Islet precursor cell (in vitro differentiated cells): Measurements from ENCODE around the gene CFAP57.
"Not testable (repeated sequence)": the region's sequence is repeated elsewhere in the genome, so short reads cannot be mapped to it uniquely, and the experiment has no call there.

Source experiments
- DNase-seq: peaks from one replicate; pipeline ENCODE4 v3.0.0-alpha.2; 2018

Gene CFAP57

DNA sequence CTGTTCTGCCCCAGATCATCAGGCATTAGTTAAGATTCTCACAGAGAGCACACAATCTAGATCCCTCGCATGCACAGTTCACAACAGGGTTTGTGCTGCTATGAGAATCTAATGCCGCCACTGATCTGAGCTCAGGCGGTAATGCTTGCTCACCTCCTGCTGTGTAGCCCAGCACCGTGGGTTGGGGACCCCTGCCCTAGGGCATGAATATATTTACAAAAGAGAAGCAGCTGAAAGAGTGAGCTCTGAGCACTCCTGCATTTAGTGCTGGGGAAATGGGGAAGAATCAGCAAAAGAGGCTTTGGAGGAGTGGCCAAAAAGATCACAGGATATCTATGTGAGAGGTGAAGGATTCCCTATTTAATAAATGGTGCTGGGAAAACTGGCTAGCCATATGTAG is 5.6 kb downstream of the CFAP57 start:
- DNase-seq, result no peak

- no peak for DNase-seq
These were observed 12.3 kb downstream of the CFAP57 start for GRCh38 chr1:43184388-43184787.

GRCh38 chr1:43184995-43185394 is 12.9 kb downstream of the CFAP57 start:
- no peak for DNase-seq

GRCh38 chr1:43188106-43188505 is 16.0 kb downstream of the CFAP57 start:
- no peak for DNase-seq

- DNase-seq, result no peak
These were observed 22.4 kb downstream of the CFAP57 start for GRCh38 chr1:43194509-43194908.

GRCh38 chr1:43197343-43198127 is 25.4 kb downstream of the CFAP57 start:
- no peak for DNase-seq

- no peak for DNase-seq
These were observed 27.1 kb downstream of the CFAP57 start for GRCh38 chr1:43199093-43199726.

- no peak for DNase-seq
These were observed 31.7 kb downstream of the CFAP57 start for GRCh38 chr1:43203859-43204258.

- no peak for DNase-seq
These were observed 32.3 kb downstream of the CFAP57 start for GRCh38 chr1:43204394-43204793.

DNA sequence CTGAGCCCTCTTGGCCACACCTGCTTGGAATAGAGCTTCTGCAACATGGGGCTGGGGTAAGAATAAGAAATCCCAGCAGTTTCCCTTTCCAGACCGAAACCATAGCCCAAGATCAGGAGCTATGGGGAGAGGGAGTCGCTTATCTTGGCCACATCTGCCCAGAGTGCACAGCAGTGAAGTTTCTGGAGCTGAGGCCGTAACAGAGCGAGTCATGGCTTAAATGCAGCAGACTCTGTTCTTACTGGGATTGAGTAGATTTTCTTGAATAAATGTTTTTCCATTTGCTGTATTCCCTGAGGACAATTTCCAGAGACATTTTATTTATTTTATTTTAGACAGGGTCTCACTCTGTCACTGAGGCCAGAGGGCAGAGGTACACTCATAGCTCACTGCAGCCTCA is 33.5 kb downstream of the CFAP57 start:
- DNase-seq, result peak; percentile 70

GRCh38 chr1:43206600-43207228 is 34.6 kb downstream of the CFAP57 start:
- peak; percentile 99 for DNase-seq

DNA sequence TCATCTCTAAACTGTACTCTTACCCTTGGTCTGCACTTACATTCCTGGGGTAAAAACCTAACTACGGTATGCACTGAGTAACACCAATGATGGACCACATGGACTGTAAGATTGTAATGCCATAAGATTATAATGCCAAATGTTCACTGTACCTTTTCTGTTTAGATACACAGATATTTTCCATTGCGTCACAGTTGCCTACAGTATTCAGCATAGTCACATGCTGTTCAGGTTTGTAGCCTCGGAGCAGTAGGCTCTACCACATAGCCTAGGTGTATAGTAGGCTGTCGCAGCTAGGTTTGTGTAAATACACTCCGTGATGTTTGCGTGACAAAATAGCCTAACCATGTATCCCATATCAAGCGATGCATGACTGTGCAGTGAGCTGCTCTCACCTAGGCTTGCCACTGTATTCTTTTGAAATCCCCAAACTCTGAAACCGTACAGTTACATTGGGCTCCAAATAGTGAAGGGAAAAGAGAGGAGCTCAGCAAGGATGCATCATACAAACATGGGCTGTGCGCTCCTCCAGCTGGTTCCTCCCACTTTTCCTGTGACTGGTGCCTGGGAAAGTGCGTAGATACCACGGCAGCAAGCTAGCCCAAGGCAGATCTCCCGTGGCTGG is 35.2 kb downstream of the CFAP57 start:
- DNase-seq, result no peak

- not testable (repeated sequence) for DNase-seq
These were observed 36.1 kb downstream of the CFAP57 start for GRCh38 chr1:43208277-43208676.

- DNase-seq, result no peak
These were observed 42.6 kb downstream of the CFAP57 start for GRCh38 chr1:43214501-43215444.

DNA sequence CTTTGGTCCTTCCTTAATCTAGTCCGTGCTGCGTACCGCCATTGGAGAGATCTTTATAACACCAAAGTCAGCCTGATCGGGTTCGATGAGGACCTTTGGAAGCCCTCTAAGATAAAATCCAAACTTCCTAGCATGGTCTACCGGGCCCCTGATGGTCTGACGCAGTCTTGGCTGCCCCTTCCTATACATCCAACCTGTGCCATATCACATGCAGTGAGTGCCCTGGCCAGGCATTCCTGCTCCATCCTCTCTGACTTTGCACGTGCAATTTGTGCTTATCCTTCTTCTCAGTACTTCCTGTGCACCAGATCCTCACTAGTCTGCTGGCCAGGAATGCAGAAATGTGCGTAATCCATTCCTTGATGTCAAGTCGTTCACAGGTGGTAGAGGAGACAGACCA is 45.6 kb downstream of the CFAP57 start:
- no peak for DNase-seq

DNA sequence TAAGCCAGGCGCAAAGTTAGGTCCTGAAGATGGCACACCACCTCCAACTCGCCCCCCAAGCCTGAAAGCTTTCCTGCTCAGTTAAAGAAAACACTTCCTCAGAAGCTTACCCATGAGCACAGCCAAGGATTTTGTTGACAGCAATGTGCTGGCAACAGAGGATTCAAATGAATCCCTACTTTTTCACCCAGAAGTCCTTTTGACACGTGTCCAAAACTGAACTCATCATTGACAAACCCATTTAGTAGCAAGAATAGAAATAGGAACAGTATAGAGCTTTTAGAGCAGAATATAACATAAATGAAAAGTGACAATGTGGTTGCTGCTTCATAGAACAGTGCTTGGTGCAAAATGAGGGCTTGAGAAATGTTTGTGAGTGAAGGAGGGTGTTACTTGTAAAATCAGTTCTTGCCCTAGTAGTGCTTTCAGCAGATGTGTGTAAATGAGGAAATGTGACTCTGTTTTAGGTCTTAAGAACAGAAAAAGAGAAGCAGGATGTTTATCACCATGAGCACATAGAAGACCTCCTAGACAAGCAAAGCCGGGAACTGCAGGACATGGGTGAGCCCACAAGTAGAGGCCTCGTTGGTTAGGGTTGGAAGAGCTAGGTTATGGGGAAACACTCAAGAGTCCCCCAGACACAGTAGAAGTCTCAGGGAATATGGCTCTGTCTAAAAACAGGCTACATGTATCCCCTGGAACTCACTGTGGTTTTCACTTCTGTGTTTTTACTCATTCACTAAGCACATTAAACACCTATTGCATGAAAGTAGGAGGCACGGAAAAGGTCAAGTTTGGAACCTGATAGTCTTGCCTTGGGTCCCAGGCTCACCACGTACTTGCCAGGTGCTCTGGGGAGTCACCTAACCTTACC is 49.0 kb downstream of the CFAP57 start:
- DNase-seq, result no peak

- DNase-seq, result no peak
These were observed 49.7 kb downstream of the CFAP57 start for GRCh38 chr1:43221797-43222196.

- DNase-seq, result no peak
These were observed 50.7 kb downstream of the CFAP57 start for GRCh38 chr1:43222879-43223278.

GRCh38 chr1:43225168-43225567 is 53.0 kb downstream of the CFAP57 start:
- no peak for DNase-seq

- peak; percentile 90 for DNase-seq
These were observed 55.1 kb downstream of the CFAP57 start for GRCh38 chr1:43227143-43227764.
